HEK293 (cell line): ENCODE data around the gene LLGL1.

Source experiments
- CTCF ChIA-PET: fragments of 350-600 bp; formaldehyde crosslinking; extraction: SDS; loops from one replicate; lab custom pipeline; 2021; ENCODE audit warnings: antibody characterized with exemption; lab: Yijun Ruan, JAX
- POLR2A ChIA-PET: fragments of 300-600 bp; formaldehyde crosslinking; extraction: SDS; loops from one replicate; lab custom pipeline; 2020; ENCODE audit warnings: antibody characterized with exemption, inconsistent platforms; lab: Yijun Ruan, JAX
- H3K27ac ChIP-seq: fragments of 200-500 bp; sonication (Bioruptor generic); 2 replicates; pipeline ENCODE4 v1.5.1; 2014; ENCODE audit warnings: low read depth, low read length, control low read depth, inconsistent platforms; ENCODE audit errors: extremely low read depth
- H3K36me3 ChIP-seq, 2 experiments: fragments of 200-500 bp in 1 of 2; sonication (Bioruptor generic) in 1 of 2; 1 replicate in 1 of 2; 2 replicates in 1 of 2; pipeline ENCODE4 v1.5.1; 2014 to 2017; ENCODE audit warnings: inconsistent platforms in 2 of 2, low read length in 2 of 2; ENCODE audit not compliant: control insufficient read depth in 2 of 2, insufficient read depth in 1 of 2
- H3K4me1 ChIP-seq: fragments of 200-500 bp; sonication (Bioruptor generic); 2 replicates; pipeline ENCODE4 v1.5.1; 2014; ENCODE audit warnings: mild to moderate bottlenecking, low read length, inconsistent platforms; ENCODE audit not compliant: control insufficient read depth, insufficient read depth
- H3K4me3 ChIP-seq: 2 replicates; pipeline ENCODE4 v1.5.1; 2011; ENCODE audit warnings: low read depth, mild to moderate bottlenecking, control low read depth, low read length, moderate library complexity
- H3K9me3 ChIP-seq: fragments of 200-500 bp; sonication (Bioruptor generic); 2 replicates; pipeline ENCODE4 v1.5.1; 2014; ENCODE audit warnings: low read depth, low read length, inconsistent platforms; ENCODE audit not compliant: control insufficient read depth, insufficient read depth
- AEBP2 ChIP-seq: fragments of 450-650 bp; formaldehyde crosslinking; IDR thresholded peaks from 2 replicates; pipeline ENCODE4 v1.5.1; 2016; ENCODE audit warnings: missing biosample characterization, missing genetic modification characterization, borderline replicate concordance
- GLIS1 ChIP-seq: fragments of 450-650 bp; formaldehyde crosslinking; IDR thresholded peaks from 2 replicates; pipeline ENCODE4 v1.5.1; 2016; ENCODE audit warnings: missing biosample characterization, missing genetic modification characterization
- REST ChIP-seq: fragments of 450-650 bp; formaldehyde crosslinking; IDR thresholded peaks from 2 replicates; pipeline ENCODE4 v1.5.1; 2016; ENCODE audit warnings: missing biosample characterization, missing genetic modification characterization
- ZNF146 ChIP-seq: fragments of 450-650 bp; formaldehyde crosslinking; IDR thresholded peaks from 2 replicates; pipeline ENCODE4 v1.5.1; 2016; ENCODE audit warnings: missing biosample characterization, missing genetic modification characterization
- ZNF18 ChIP-seq: fragments of 450-650 bp; formaldehyde crosslinking; IDR thresholded peaks from 2 replicates; pipeline ENCODE4 v1.5.1; 2016; ENCODE audit warnings: missing biosample characterization, missing genetic modification characterization
- ZNF362 ChIP-seq: fragments of 450-650 bp; formaldehyde crosslinking; IDR thresholded peaks from 2 replicates; pipeline ENCODE4 v1.5.1; 2016; ENCODE audit warnings: missing biosample characterization, missing genetic modification characterization
- ZNF449 ChIP-seq: fragments of 450-650 bp; formaldehyde crosslinking; IDR thresholded peaks from 2 replicates; pipeline ENCODE4 v1.5.1; 2017; ENCODE audit warnings: missing biosample characterization, mild to moderate bottlenecking, missing genetic modification characterization, moderate library complexity

Gene LLGL1

GRCh38 chr17:18190628-18191235 is 34.7 kb upstream of the LLGL1 start:
- POLR2A ChIA-PET, result interaction anchor here (1.6 kb wide), 1 partner anchor 10 kb away, joined by 5 read pairs; no protein-coding TSS in a partner anchor
- H3K27ac ChIP-seq, result peak overlapping the region; percentile 3; the same call in 1 of the 2 replicates
- H3K9me3 ChIP-seq, result no peaks in the 10 kb centered on the region
- CTCF ChIA-PET, result interaction anchor here (0.6 to 1.4 kb wide), 8 partner anchors 8 to 770 kb away, joined by 3 to 6 read pairs (median 4); no protein-coding TSS in a partner anchor
- peaks cover 35% of the 10 kb centered on the region for H3K4me1 ChIP-seq
- H3K36me3 ChIP-seq, result peaks cover 55 to 87% of the 10 kb centered on the region in 2 experiments
- H3K4me3 ChIP-seq, result no peak overlapping the region
- TF ChIP-seq ZNF18 (tag by site-specific recombination), result no peak
- no peak for TF ChIP-seq AEBP2
- no peak for TF ChIP-seq ZNF146 (tag by site-specific recombination)
- TF ChIP-seq REST (tag by site-specific recombination), result no peak
- TF ChIP-seq GLIS1 (tag by site-specific recombination), result no peak
- 0 out of 2 replicates have a peak, but pooled peaks have one; percentile 64 for TF ChIP-seq ZNF362 (tag by site-specific recombination)

- Histone ChIP-seq H3K9me3 (no peaks in the 10 kb centered on the region), H3K27ac (peak overlapping the region; percentile 39; the same call in 1 of the 2 replicates), H3K4me3 (no peak overlapping the region), H3K4me1 (peaks cover 33% of the 10 kb centered on the region), H3K36me3 (peaks cover 60 to 87% of the 10 kb centered on the region in 2 experiments)
- TF ChIP-seq ZNF449 (tag by site-specific recombination) (peak; percentile 92), ZNF18 (tag by site-specific recombination) (no peak)
- POLR2A ChIA-PET, result interaction anchor here (1.6 to 3.2 kb wide), 2 partner anchors 8 to 9 kb away, joined by 5 to 24 read pairs; partner anchors contain the start of gene ALKBH5
- CTCF ChIA-PET, result interaction anchor here (1.1 to 1.4 kb wide), 4 partner anchors 19 to 130 kb away, joined by 3 to 8 read pairs (median 4); no protein-coding TSS in a partner anchor
These were observed 34.2 kb upstream of the LLGL1 start for GRCh38 chr17:18191236-18191667.
